ENCODE data around the gene KBTBD8. TPM values are rescaled to one million over a fixed set of nuclear protein-coding genes. Genes with fewer than 3 reads are reported as not detected.

Gene KBTBD8
- total and polyA plus RNA-seq, 9 of the 15 experiments (the other 6 are each of a cell fraction or from before 2014, with no cell fraction given), result 2.7 to 9.1 (median 5.6) TPM

DNA sequence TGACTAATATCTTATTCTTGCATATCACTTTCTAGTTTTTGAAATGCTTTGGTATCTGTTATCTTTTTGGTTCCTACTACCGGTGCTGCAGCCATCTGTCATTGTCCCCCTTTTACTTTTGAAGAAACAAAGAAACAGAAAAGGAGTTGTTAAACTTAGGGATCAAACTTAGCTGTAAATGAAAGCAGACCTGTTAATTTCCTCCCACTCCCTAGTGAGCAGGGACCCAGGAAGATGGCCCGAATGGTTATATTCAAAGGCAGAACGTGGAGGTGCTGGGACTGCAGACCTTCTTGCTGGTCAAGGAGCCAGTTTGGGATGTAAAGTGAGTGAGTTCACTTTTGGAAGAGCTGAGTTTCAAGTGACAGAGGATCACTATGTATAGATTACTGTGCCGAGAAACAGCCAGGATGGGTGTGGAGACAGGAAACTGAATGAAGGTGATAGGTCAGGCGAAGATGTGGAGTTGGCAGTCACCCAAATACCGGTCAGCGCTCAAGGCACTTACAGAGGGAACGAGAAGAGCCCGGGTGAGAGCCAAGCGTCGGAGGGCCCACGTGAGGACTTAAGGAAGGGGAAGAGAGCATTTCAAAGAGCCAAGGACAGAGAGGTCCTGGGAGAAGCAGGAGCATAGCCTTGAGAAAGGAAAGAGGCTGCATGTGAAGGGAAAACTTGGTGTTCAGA lies 20.1 kb downstream of the KBTBD8 start:
- BruUV-seq (replicated peaks), result no TSS peak
- peak overlapping the region; percentile 94 for H2AFZ ChIP-seq (ENCODE audit: low read depth, low read length)
- TF ChIP-seq ZNF212 (CRISPR knock-in tag; IDR thresholded peaks at IDR 0.05) (no peak), MXI1 (IDR thresholded peaks at IDR 0.05; ENCODE audit: low read depth, low read length) (no peak), PRDM10 (IDR thresholded peaks at IDR 0.05; ENCODE audit: partially characterized antibody) (peak; percentile 16), NEUROD1 (IDR thresholded peaks at IDR 0.05; ENCODE audit: borderline replicate concordance, low read depth, low read length, partially characterized antibody) (no peak), MCM5 (IDR thresholded peaks at IDR 0.05; ENCODE audit: low read depth) (no peak), FOXK2 (conservative IDR thresholded peaks at IDR 0.05 in 1 of 2, IDR thresholded peaks at IDR 0.05 in 1 of 2; ENCODE audit: low read depth in 2 of 2) (no peak), TRIM28 (IDR thresholded peaks at IDR 0.05) (no peak)
- TF ChIP-seq, protein P1, sequence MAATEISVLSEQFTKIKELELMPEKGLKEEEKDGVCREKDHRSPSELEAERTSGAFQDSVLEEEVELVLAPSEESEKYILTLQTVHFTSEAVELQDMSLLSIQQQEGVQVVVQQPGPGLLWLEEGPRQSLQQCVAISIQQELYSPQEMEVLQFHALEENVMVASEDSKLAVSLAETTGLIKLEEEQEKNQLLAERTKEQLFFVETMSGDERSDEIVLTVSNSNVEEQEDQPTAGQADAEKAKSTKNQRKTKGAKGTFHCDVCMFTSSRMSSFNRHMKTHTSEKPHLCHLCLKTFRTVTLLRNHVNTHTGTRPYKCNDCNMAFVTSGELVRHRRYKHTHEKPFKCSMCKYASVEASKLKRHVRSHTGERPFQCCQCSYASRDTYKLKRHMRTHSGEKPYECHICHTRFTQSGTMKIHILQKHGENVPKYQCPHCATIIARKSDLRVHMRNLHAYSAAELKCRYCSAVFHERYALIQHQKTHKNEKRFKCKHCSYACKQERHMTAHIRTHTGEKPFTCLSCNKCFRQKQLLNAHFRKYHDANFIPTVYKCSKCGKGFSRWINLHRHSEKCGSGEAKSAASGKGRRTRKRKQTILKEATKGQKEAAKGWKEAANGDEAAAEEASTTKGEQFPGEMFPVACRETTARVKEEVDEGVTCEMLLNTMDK (IDR thresholded peaks at IDR 0.05; ENCODE audit: borderline replicate concordance, insufficient read depth, low read depth, low read length, poor library complexity, severe bottlenecking), result no peak

More for the DNA sequence above, 20.1 kb downstream of the KBTBD8 start:
- FAIRE-seq, result peak; percentile 87
- peak overlapping the region; percentile 11; the same call in 1 of the 2 replicates for H3K4me3 ChIP-seq
- no peaks in the 10 kb centered on the region for H3K9me1 ChIP-seq (ENCODE audit: control insufficient read depth, insufficient read depth, low read length)
- H3K9ac ChIP-seq (ENCODE audit: insufficient read depth in 1 of 2, low read depth in 2 of 2, low read length in 2 of 2), result peak overlapping the region; percentile 47 to 61; a peak in 3 of 4 replicates
- peak; percentile 33 to 90 (median 48) for DNase-seq (ENCODE audit: extremely low read depth in 1 of 4, low spot score in 3 of 4)
- intact Hi-C loops (cut with micrococcal nuclease), result no loop called here
- peak overlapping the region; percentile 76 for H3K4me2 ChIP-seq (ENCODE audit: insufficient read depth, low read length)
- WGBS (ENCODE audit: insufficient coverage, low coverage, missing lambda C conversion rate), result 1% methylated on average over 12 of the region's 12 CpGs
- ATAC-seq, result peak; percentile 84
- H3K27ac ChIP-seq (ENCODE audit: extremely low read depth, low read depth, low read length), result peak overlapping the region; percentile 61
- H3K79me2 ChIP-seq (ENCODE audit: control insufficient read depth, insufficient read depth, low read length), result no peaks in the 10 kb centered on the region
- no peaks in the 10 kb centered on the region for H3K36me3 ChIP-seq (ENCODE audit: control insufficient read depth, insufficient read depth, low read length)
- H3K27me3 ChIP-seq (ENCODE audit: control insufficient read depth in 2 of 2, insufficient read depth in 2 of 2, low read length in 2 of 2), result no peaks in the 10 kb centered on the region
- CTCF ChIA-PET (ENCODE audit: low intra/inter-chr PET ratio), result no interaction called here
- no peaks in the 10 kb centered on the region for H3K9me3 ChIP-seq (replicated peaks; ENCODE audit: control insufficient read depth, insufficient read depth, low read depth, low read length)
- H3K4me1 ChIP-seq (replicated peaks in 1 of 2; ENCODE audit: control insufficient read depth in 2 of 2, insufficient read depth in 2 of 2, low read length in 2 of 2), result peaks cover 17 to 40% of the 10 kb centered on the region in 2 experiments
- in situ Hi-C loops (cut with MboI), result loop anchor here (25.0 kb wide), 1 partner anchor 1356 kb away; no protein-coding TSS in a partner anchor
- H4K20me1 ChIP-seq (replicated peaks; ENCODE audit: control insufficient read depth, insufficient read depth, low read length), result no peaks in the 10 kb centered on the region
- POLR2A ChIA-PET, result no interaction called here
